Body of pancreas (tissue), 4 donors: ENCODE results near the gene CD82. TPM values are rescaled to one million over a fixed set of nuclear protein-coding genes. Genes with fewer than 3 reads are reported as not detected.

Source experiments
- ATAC-seq: fragments of 150-250 bp; one replicate; pipeline ENCODE4 v1.9.1; 2016
- DNase-seq, 4 donors: peaks; one replicate each; pipeline ENCODE4 v3.0.0-alpha.2; 2019
- H3K27ac ChIP-seq, 4 donors: fragments of 200-600 bp; sonication (generic); 1 replicate in 3 of 4; 2 replicates in 1 of 4; pipeline versions ENCODE4 v1.5.1 to v1.6.1; 2016 to 2019; ENCODE audit warnings: mild to moderate bottlenecking in 1 of 4, mixed read lengths in 1 of 4, moderate library complexity in 1 of 4
- H3K27me3 ChIP-seq, 2 donors: fragments of 200-600 bp; sonication (generic); one replicate each; pipeline ENCODE4 v1.6.0; 2016; ENCODE audit warnings: mild to moderate bottlenecking in 1 of 2
- H3K36me3 ChIP-seq, 2 donors: fragments of 200-600 bp; sonication (generic); replicated peaks in 1 of 2; 2 replicates each; pipeline ENCODE4 v1.5.1; 2016; ENCODE audit warnings: low read depth in 2 of 2; ENCODE audit not compliant: insufficient read depth in 1 of 2
- H3K4me1 ChIP-seq: fragments of 200-600 bp; sonication (generic); one replicate; pipeline ENCODE4 v1.6.0; 2016
- H3K4me3 ChIP-seq, 2 donors: fragments of 200-600 bp; sonication (generic); 1 replicate in 1 of 2; 2 replicates in 1 of 2; pipeline ENCODE4 v1.5.1; 2016 to 2019
- H3K9me3 ChIP-seq, 3 donors: fragments of 200-600 bp; sonication (generic); 1 replicate in 2 of 3; 2 replicates in 1 of 3; pipeline ENCODE4 v1.5.1; 2016
- CTCF ChIP-seq, 7 experiments: fragments of 450-650 bp in 4 of 7; fragments of 200-600 bp in 3 of 7; sonication (generic) in 3 of 7; IDR thresholded peaks; one replicate each; pipeline ENCODE4 v1.5.1; 2016 to 2019; ENCODE audit warnings: antibody characterized with exemption in 7 of 7
- POLR2A ChIP-seq, 3 donors: fragments of 450-650 bp; IDR thresholded peaks; one replicate each; pipeline ENCODE4 v1.6.1; 2016; ENCODE audit warnings: antibody characterized with exemption in 3 of 3, mild to moderate bottlenecking in 2 of 3
- WGBS, 2 donors: methylation state at CpG; one replicate each; pipeline ENCODE4 v1.1.5; 2017; 5-methylcytosine and 5-hydroxymethylcytosine counted together
- intact Hi-C: fragments of 100-400 bp; cut with DNase I; formaldehyde crosslinking; loops from one replicate; pipeline ENCODE4 v1.15.1; 2023
- total RNA-seq, 2 donors: library from RNA; depleted of rRNA; stranded (reverse); fragments of >200 nt; gene quantifications; one replicate each; pipeline ENCODE4 v1.1.0, GENCODE V29; 2016

Gene CD82
- total RNA-seq, 2 donors from 2014 or later, result 11.4 to 13.5 TPM

GRCh38 chr11:44525473-44526252 is 39.8 kb upstream of the CD82 start:
- WGBS, 2 donors, result 88 to 94% methylated on average over 18 to 20 of the region's 20 CpGs
- Histone ChIP-seq H3K4me1 (no peaks in the 10 kb centered on the region), H3K27me3 (no peaks in the 10 kb centered on the region), H3K4me3 (no peak overlapping the region), H3K27ac (no peak overlapping the region), H3K36me3 (no peaks in the 10 kb centered on the region), H3K9me3 (no peaks in the 10 kb centered on the region)
- DNase-seq (no peak), ATAC-seq (no peak)
- TF ChIP-seq POLR2A (IDR thresholded peaks at IDR 0.05), result no peak
- no peak for TF ChIP-seq CTCF (IDR thresholded peaks at IDR 0.05)
- intact Hi-C loops, result no loop called here

- H3K36me3 ChIP-seq, result no peaks in the 10 kb centered on the region
- H3K27ac ChIP-seq, result no peak overlapping the region
- no peak overlapping the region for H3K4me3 ChIP-seq
- H3K4me1 ChIP-seq, result no peaks in the 10 kb centered on the region
- no peaks in the 10 kb centered on the region for H3K9me3 ChIP-seq
- TF ChIP-seq CTCF (IDR thresholded peaks at IDR 0.05) (no peak), POLR2A (IDR thresholded peaks at IDR 0.05) (no peak)
- DNase-seq (no peak), ATAC-seq (no peak)
- no peaks in the 10 kb centered on the region for H3K27me3 ChIP-seq
- WGBS, 2 donors, result 52 to 72% methylated on average over 11 to 12 of the region's 12 CpGs
- intact Hi-C loops, result no loop called here
Observed at GRCh38 chr11:44526438-44526837, 39.0 kb upstream of the CD82 start.

GRCh38 chr11:44527476-44527875 is 38.0 kb upstream of the CD82 start:
- no peak for TF ChIP-seq POLR2A (IDR thresholded peaks at IDR 0.05)
- no peak for TF ChIP-seq CTCF (IDR thresholded peaks at IDR 0.05)
- DNase-seq (no peak), ATAC-seq (no peak)
- Histone ChIP-seq H3K4me1 (no peaks in the 10 kb centered on the region), H3K4me3 (no peak overlapping the region), H3K27ac (no peak overlapping the region), H3K27me3 (no peaks in the 10 kb centered on the region), H3K36me3 (no peaks in the 10 kb centered on the region), H3K9me3 (no peaks in the 10 kb centered on the region)
- WGBS, 2 donors, result 53 to 70% methylated on average over 10 of the region's 10 CpGs
- intact Hi-C loops, result no loop called here

- no peak for ATAC-seq
- WGBS, 2 donors, result 62 to 79% methylated on average over 7 to 8 of the region's 8 CpGs
Observed at GRCh38 chr11:44528103-44528502, 37.4 kb upstream of the CD82 start.

More at GRCh38 chr11:44528103-44528502, 37.4 kb upstream of the CD82 start:
- Histone ChIP-seq H3K4me1 (no peaks in the 10 kb centered on the region), H3K4me3 (no peak overlapping the region), H3K9me3 (no peaks in the 10 kb centered on the region), H3K27ac (no peak overlapping the region), H3K27me3 (no peaks in the 10 kb centered on the region), H3K36me3 (no peaks in the 10 kb centered on the region)
- TF ChIP-seq POLR2A (IDR thresholded peaks at IDR 0.05) (no peak), CTCF (IDR thresholded peaks at IDR 0.05) (no peak)
- intact Hi-C loops, result no loop called here
- DNase-seq, result no peak
